ENCODE results near the gene ZBTB16. TPM values are rescaled to one million over a fixed set of nuclear protein-coding genes. Genes with fewer than 3 reads are reported as not detected.
A peak's percentile ranks its signal among the peaks of the same experiment; 100 is the strongest.

Gene ZBTB16
- total RNA-seq, 2 donors from 2014 or later: 17.2 to 20.7 TPM

GRCh38 chr11:114263513-114264170 lies 204.1 kb downstream of the ZBTB16 start:
- peaks cover 16% of the 10 kb centered on the region for H3K27me3 Mint-ChIP-seq
- no peak overlapping the region for H3K4me3 Mint-ChIP-seq
- H3K27ac Mint-ChIP-seq: no peak overlapping the region
- no peaks in the 10 kb centered on the region for H3K9me3 ChIP-seq (ENCODE audit: control insufficient read depth, low read length, poor library complexity, severe bottlenecking)
- ATAC-seq (no peak), DNase-seq (no peak)
- H3K4me1 Mint-ChIP-seq: peaks cover 6% of the 10 kb centered on the region
- H3K36me3 Mint-ChIP-seq (ENCODE audit: low read depth): no peaks in the 10 kb centered on the region

DNA sequence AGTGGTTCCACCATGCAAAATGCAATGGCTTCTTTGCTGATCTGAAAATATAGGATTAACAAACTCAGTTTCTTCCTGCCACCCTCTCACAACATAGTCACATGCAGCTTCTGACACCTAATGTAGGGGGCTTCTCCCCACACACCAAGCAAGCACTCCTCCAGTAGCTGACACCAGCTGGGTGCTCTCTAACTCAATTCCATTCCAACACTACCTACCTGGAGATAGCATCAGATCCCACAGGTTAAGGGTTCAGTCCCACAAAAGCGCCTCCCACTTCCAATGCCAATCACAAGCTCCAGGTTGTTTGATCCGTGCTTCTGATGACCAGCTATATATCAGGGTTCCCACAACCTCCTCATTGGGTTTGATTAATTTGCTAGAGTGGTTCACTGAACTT lies 204.9 kb downstream of the ZBTB16 start:
- Mint-ChIP-seq H3K4me1 (peaks cover 2% of the 10 kb centered on the region), H3K4me3 (no peak overlapping the region), H3K27me3 (peaks cover 20% of the 10 kb centered on the region), H3K36me3 (ENCODE audit: low read depth) (peaks cover 3% of the 10 kb centered on the region), H3K27ac (no peak overlapping the region)
- no peaks in the 10 kb centered on the region for H3K9me3 ChIP-seq (ENCODE audit: control insufficient read depth, low read length, poor library complexity, severe bottlenecking)
- ATAC-seq (no peak), DNase-seq (no peak)

- peaks cover 26% of the 10 kb centered on the region for H3K27me3 Mint-ChIP-seq
- H3K9me3 ChIP-seq (ENCODE audit: control insufficient read depth, low read length, poor library complexity, severe bottlenecking): no peaks in the 10 kb centered on the region
- no peak overlapping the region for H3K4me3 Mint-ChIP-seq
- no peak overlapping the region for H3K27ac Mint-ChIP-seq
- DNase-seq (no peak), ATAC-seq (no peak)
- H3K36me3 Mint-ChIP-seq (ENCODE audit: low read depth): peaks cover 4% of the 10 kb centered on the region
- no peaks in the 10 kb centered on the region for H3K4me1 Mint-ChIP-seq
Measured at GRCh38 chr11:114265122-114265878, 205.8 kb downstream of the ZBTB16 start.

DNA sequence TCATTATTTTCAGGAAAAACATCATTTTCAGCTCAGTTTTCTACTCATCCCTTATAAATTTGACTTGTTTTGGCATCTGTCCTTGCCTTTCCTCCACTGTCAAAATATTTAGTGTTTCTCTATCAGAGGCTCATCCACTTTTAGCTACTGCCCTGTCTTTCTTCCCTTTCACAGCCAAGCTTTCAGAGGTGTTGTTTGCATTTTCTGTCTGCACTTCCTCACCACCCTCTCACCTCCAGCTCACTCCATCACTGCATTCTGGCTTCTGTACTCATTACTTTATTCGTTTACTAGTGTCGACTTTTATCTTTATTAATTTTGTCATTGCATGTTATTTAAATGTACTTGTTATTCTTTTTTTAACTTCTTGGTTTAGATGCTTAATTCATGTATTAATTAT lies 210.0 kb downstream of the ZBTB16 start:
- no peaks in the 10 kb centered on the region for H3K4me1 Mint-ChIP-seq
- peaks cover 67% of the 10 kb centered on the region for H3K27me3 Mint-ChIP-seq
- no peak for DNase-seq
- H3K9me3 ChIP-seq (ENCODE audit: control insufficient read depth, low read length, poor library complexity, severe bottlenecking): no peaks in the 10 kb centered on the region
- no peak overlapping the region for H3K27ac Mint-ChIP-seq
- no peak for ATAC-seq
- no peak overlapping the region for H3K4me3 Mint-ChIP-seq
- peaks cover 7% of the 10 kb centered on the region for H3K36me3 Mint-ChIP-seq (ENCODE audit: low read depth)

- peaks cover 80% of the 10 kb centered on the region for H3K27me3 Mint-ChIP-seq
- DNase-seq (no peak), ATAC-seq (no peak)
- no peaks in the 10 kb centered on the region for H3K9me3 ChIP-seq (ENCODE audit: control insufficient read depth, low read length, poor library complexity, severe bottlenecking)
- peaks cover 3% of the 10 kb centered on the region for H3K4me1 Mint-ChIP-seq
- peaks cover 10% of the 10 kb centered on the region for H3K36me3 Mint-ChIP-seq (ENCODE audit: low read depth)
- H3K4me3 Mint-ChIP-seq: no peak overlapping the region
- H3K27ac Mint-ChIP-seq: no peak overlapping the region
Measured at GRCh38 chr11:114270531-114271270, 211.2 kb downstream of the ZBTB16 start.

DNA sequence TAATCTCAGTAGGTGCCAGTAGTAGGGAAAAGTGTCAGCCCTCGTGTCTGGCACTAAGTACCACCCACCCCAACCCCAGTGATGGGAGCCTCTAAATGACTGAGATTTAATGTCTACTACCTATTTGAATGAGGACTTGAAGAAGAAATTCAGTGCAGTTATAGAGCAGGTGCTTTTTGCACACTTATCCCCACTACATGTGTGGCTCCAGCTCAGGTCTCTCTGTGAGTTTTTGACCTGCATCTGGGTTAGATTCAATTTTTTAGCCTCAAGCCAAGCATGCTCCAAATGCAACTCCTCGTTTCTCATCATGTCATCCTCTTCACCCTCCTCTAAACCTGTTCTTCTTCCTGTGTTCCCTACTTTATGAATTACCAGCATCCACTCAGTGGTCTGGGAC lies 211.8 kb downstream of the ZBTB16 start:
- Mint-ChIP-seq H3K4me3 (no peak overlapping the region), H3K4me1 (peaks cover 3% of the 10 kb centered on the region), H3K36me3 (ENCODE audit: low read depth) (peaks cover 10% of the 10 kb centered on the region), H3K27me3 (peaks cover 80% of the 10 kb centered on the region), H3K27ac (no peak overlapping the region)
- ATAC-seq (no peak), DNase-seq (no peak)
- no peaks in the 10 kb centered on the region for H3K9me3 ChIP-seq (ENCODE audit: control insufficient read depth, low read length, poor library complexity, severe bottlenecking)

GRCh38 chr11:114272311-114272710 lies 212.8 kb downstream of the ZBTB16 start:
- H3K4me3 Mint-ChIP-seq: no peak overlapping the region
- H3K27me3 Mint-ChIP-seq: peaks cover 89% of the 10 kb centered on the region
- DNase-seq: no peak
- H3K9me3 ChIP-seq (ENCODE audit: control insufficient read depth, low read length, poor library complexity, severe bottlenecking): no peaks in the 10 kb centered on the region
- H3K4me1 Mint-ChIP-seq: peaks cover 3% of the 10 kb centered on the region
- peaks cover 10% of the 10 kb centered on the region for H3K36me3 Mint-ChIP-seq (ENCODE audit: low read depth)
- no peak overlapping the region for H3K27ac Mint-ChIP-seq
- ATAC-seq: no peak

DNA sequence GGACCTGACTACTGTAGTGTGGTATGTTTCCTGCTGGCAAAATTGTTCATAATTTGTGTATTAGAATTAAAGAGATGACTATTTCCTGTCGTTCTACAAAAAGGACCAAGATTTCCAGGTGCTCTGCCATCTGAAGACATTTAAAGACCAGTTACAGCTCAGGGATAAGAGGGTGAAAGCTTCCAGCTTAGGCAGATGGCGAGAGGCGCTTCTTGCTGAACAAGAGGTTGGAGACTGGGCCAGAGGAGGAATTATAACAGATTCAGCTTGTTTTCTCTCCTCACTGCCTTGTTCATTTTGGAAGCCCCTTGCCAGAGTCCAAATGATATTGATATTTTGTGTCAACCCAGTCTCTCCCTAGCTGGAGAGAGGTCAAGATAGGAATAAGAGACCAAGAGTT lies 213.6 kb downstream of the ZBTB16 start:
- H3K4me3 Mint-ChIP-seq: no peak overlapping the region
- H3K27me3 Mint-ChIP-seq: peaks cover 90% of the 10 kb centered on the region
- no peak for DNase-seq
- peaks cover 3% of the 10 kb centered on the region for H3K4me1 Mint-ChIP-seq
- ATAC-seq: no peak
- peaks cover 10% of the 10 kb centered on the region for H3K36me3 Mint-ChIP-seq (ENCODE audit: low read depth)
- no peaks in the 10 kb centered on the region for H3K9me3 ChIP-seq (ENCODE audit: control insufficient read depth, low read length, poor library complexity, severe bottlenecking)
- no peak overlapping the region for H3K27ac Mint-ChIP-seq

GRCh38 chr11:114273890-114274635 lies 214.6 kb downstream of the ZBTB16 start:
- Mint-ChIP-seq H3K36me3 (ENCODE audit: low read depth) (peaks cover 15% of the 10 kb centered on the region), H3K27me3 (peaks cover 94% of the 10 kb centered on the region), H3K4me1 (peaks cover 3% of the 10 kb centered on the region)

DNA sequence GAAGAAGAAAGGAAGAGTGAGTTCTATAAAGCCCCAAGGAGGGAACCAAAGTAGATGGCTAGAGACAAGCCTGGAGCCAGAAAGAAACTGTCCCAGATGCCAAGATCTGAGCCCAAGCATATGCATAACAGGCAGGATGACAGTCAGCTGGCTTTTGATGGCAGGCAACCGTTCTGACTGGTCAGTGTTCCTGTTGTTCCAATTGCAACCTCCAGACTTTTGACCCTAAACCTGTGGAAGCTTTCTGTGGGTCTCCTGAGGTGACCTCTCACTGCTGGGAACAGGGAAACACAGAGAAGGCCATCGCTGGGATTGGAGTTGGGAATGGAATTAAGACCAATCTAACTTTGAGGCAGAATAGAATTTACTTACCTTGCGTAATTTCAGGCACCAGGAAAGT lies 215.1 kb downstream of the ZBTB16 start:
- H3K27ac Mint-ChIP-seq: no peak overlapping the region
- H3K36me3 Mint-ChIP-seq (ENCODE audit: low read depth): peaks cover 15% of the 10 kb centered on the region
- peaks cover 94% of the 10 kb centered on the region for H3K27me3 Mint-ChIP-seq
- no peak for ATAC-seq
- no peak overlapping the region for H3K4me3 Mint-ChIP-seq
- peaks cover 3% of the 10 kb centered on the region for H3K4me1 Mint-ChIP-seq
- DNase-seq: no peak
- no peaks in the 10 kb centered on the region for H3K9me3 ChIP-seq (ENCODE audit: control insufficient read depth, low read length, poor library complexity, severe bottlenecking)

More at GRCh38 chr11:114273890-114274635, 214.6 kb downstream of the ZBTB16 start:
- Mint-ChIP-seq H3K27ac (no peak overlapping the region), H3K4me3 (peak overlapping the region; percentile 3)
- H3K9me3 ChIP-seq (ENCODE audit: control insufficient read depth, low read length, poor library complexity, severe bottlenecking): no peaks in the 10 kb centered on the region
- no peak for ATAC-seq
- no peak for DNase-seq

- Mint-ChIP-seq H3K4me1 (peaks cover 6% of the 10 kb centered on the region), H3K27ac (no peak overlapping the region), H3K36me3 (ENCODE audit: low read depth) (peaks cover 15% of the 10 kb centered on the region)
Measured at GRCh38 chr11:114275280-114275679, 215.8 kb downstream of the ZBTB16 start.

DNA sequence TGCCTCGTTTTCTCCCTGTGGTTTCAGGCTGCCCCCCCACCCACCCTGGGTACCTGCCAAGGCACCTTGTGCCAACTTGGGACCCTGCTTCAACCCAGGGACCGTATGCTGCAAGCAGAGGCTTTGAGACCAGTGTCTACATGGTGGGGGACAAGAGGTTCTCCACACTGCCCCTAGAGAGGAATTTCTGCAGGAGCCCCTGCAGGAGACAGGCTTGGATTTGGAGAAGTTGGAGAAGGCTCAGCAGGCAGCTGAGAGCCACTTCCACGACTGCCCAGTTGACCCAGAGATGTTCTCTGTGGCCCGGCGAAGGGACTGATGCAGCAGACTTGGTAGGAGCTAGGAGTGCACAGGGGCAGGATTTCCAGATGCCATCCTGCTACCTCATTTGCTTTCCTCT lies 216.6 kb downstream of the ZBTB16 start:
- ATAC-seq: no peak
- no peak overlapping the region for H3K4me3 Mint-ChIP-seq
- no peak overlapping the region for H3K27ac Mint-ChIP-seq
- H3K9me3 ChIP-seq (ENCODE audit: control insufficient read depth, low read length, poor library complexity, severe bottlenecking): no peaks in the 10 kb centered on the region
- H3K36me3 Mint-ChIP-seq (ENCODE audit: low read depth): peaks cover 15% of the 10 kb centered on the region
- no peak for DNase-seq
- H3K4me1 Mint-ChIP-seq: peaks cover 6% of the 10 kb centered on the region
- peaks cover 98% of the 10 kb centered on the region for H3K27me3 Mint-ChIP-seq

More at GRCh38 chr11:114275280-114275679, 215.8 kb downstream of the ZBTB16 start:
- no peaks in the 10 kb centered on the region for H3K9me3 ChIP-seq (ENCODE audit: control insufficient read depth, low read length, poor library complexity, severe bottlenecking)
- no peak for ATAC-seq
- Mint-ChIP-seq H3K27me3 (peaks cover 98% of the 10 kb centered on the region), H3K4me3 (no peak overlapping the region)
- no peak for DNase-seq
